ENCODE results near the gene UGT1A4. TPM values are rescaled to one million over a fixed set of nuclear protein-coding genes. Genes with fewer than 3 reads are reported as not detected.
"Not testable (repeated sequence)": the region's sequence is repeated elsewhere in the genome, so short reads cannot be mapped to it uniquely, and the experiment has no call there.

Gene UGT1A4
- total and polyA plus RNA-seq, 2 donors (not counting 3 experiments of a cell fraction or from before 2014, with no cell fraction given) = not detected

- Histone ChIP-seq H3K4me1 (ENCODE audit: control insufficient read depth, extremely low read depth, insufficient read depth, low read length) (no peaks in the 10 kb centered on the region), H3K4me2 (ENCODE audit: insufficient read depth, low read length) (no peak within 1 kb of the TSS), H4K20me1 (replicated peaks; ENCODE audit: control insufficient read depth, extremely low read depth, insufficient read depth, low read length) (no peaks in the 10 kb centered on the region), H3K9ac (replicated peaks; ENCODE audit: extremely low read depth, insufficient read depth, low read length) (no peak within 1 kb of the TSS), H3K79me2 (ENCODE audit: control insufficient read depth, insufficient read depth, low read length) (no peaks in the 10 kb centered on the region), H3K9me3 (replicated peaks; ENCODE audit: control insufficient read depth, insufficient read depth, low read length) (no peaks in the 10 kb centered on the region), H3K36me3 (ENCODE audit: control insufficient read depth in 2 of 2, extremely low read depth in 1 of 2, insufficient read depth in 2 of 2, low read length in 2 of 2) (no peaks in the 10 kb centered on the region), H3K27ac (ENCODE audit: insufficient read depth, low read depth, low read length) (no peak within 1 kb of the TSS), H3K9me1 (replicated peaks; ENCODE audit: control insufficient read depth, extremely low read depth, insufficient read depth, low read length) (no peaks in the 10 kb centered on the region), H2AFZ (ENCODE audit: low read depth, low read length) (no peak within 1 kb of the TSS), H3K4me3 (replicated peaks in 1 of 3; ENCODE audit: insufficient read depth in 1 of 3, low read depth in 1 of 3, low read length in 3 of 3) (no peak within 1 kb of the TSS), H3K27me3 (ENCODE audit: control insufficient read depth in 2 of 2, insufficient read depth in 2 of 2, low read length in 2 of 2) (no peaks in the 10 kb centered on the region)
- POLR2A ChIA-PET = no interaction called here
- no TSS peak for BruUV-seq (replicated peaks)
- TF ChIP-seq MYC (IDR thresholded peaks at IDR 0.05; ENCODE audit: low read depth, low read length) (no peak), JUN (IDR thresholded peaks at IDR 0.05; ENCODE audit: borderline replicate concordance, insufficient read depth, insufficient read length, low read depth) (no peak), FOS (IDR thresholded peaks at IDR 0.05; ENCODE audit: borderline replicate concordance, insufficient read depth, low read length) (no peak), GATA2 (IDR thresholded peaks at IDR 0.05; ENCODE audit: insufficient read depth, insufficient read length, low read depth, low read length) (no peak), EZH2 (IDR thresholded peaks at IDR 0.05; ENCODE audit: borderline replicate concordance, low read depth, low read length, severe bottlenecking) (no peak), POLR2AphosphoS5 (IDR thresholded peaks at IDR 0.05; ENCODE audit: insufficient read depth, low read depth, low read length) (no peak), MAX (IDR thresholded peaks at IDR 0.05; ENCODE audit: insufficient read depth, insufficient read length) (no peak), POLR2A (IDR thresholded peaks at IDR 0.05; ENCODE audit: low read depth, low read length) (no peak), CTCF (IDR thresholded peaks at IDR 0.05; ENCODE audit: extremely low read depth in 1 of 2, insufficient read depth in 1 of 2, low read depth in 1 of 2, low read length in 2 of 2) (no peak)
- no peak for FAIRE-seq
- CTCF ChIA-PET = interaction anchor here (3.2 kb wide), 1 partner anchor 18 kb away, joined by 6 read pairs; no protein-coding TSS in a partner anchor
- dilution Hi-C loops (cut with MboI; ENCODE audit: extremely low pct_ligation_motif_present, low sequenced_read_pairs) = no loop called here
- intact Hi-C loops (cut with micrococcal nuclease) = no loop called here
- DNase-seq (ENCODE audit: low read depth, low spot score) = no peak
Observed at GRCh38 chr2:233728723-233729301, 10.3 kb downstream of the UGT1A4 start, which contains the start of gene UGT1A3. TSS of gene UGT1A3 (plus strand) at chr2:233729042. CDS start at chr2:233729127, 85 bp downstream.

- BruUV-seq (replicated peaks); H4K20me1 ChIP-seq (replicated peaks; ENCODE audit: control insufficient read depth, extremely low read depth, insufficient read depth, low read length); H3K9ac ChIP-seq (replicated peaks; ENCODE audit: extremely low read depth, insufficient read depth, low read length); H3K79me2 ChIP-seq (ENCODE audit: control insufficient read depth, insufficient read depth, low read length); H3K27me3 ChIP-seq (ENCODE audit: control insufficient read depth in 2 of 2, insufficient read depth in 2 of 2, low read length in 2 of 2); CTCF ChIA-PET; H3K4me2 ChIP-seq (ENCODE audit: insufficient read depth, low read length); H3K27ac ChIP-seq (ENCODE audit: insufficient read depth, low read depth, low read length); H3K36me3 ChIP-seq (ENCODE audit: control insufficient read depth in 2 of 2, extremely low read depth in 1 of 2, insufficient read depth in 2 of 2, low read length in 2 of 2); dilution Hi-C loops (cut with MboI; ENCODE audit: extremely low pct_ligation_motif_present, low sequenced_read_pairs); H3K4me3 ChIP-seq (replicated peaks in 1 of 3; ENCODE audit: insufficient read depth in 1 of 3, low read depth in 1 of 3, low read length in 3 of 3); FAIRE-seq; POLR2A ChIA-PET; DNase-seq (ENCODE audit: low read depth, low spot score); H3K4me1 ChIP-seq (ENCODE audit: control insufficient read depth, extremely low read depth, insufficient read depth, low read length); H3K9me1 ChIP-seq (replicated peaks; ENCODE audit: control insufficient read depth, extremely low read depth, insufficient read depth, low read length); H3K9me3 ChIP-seq (replicated peaks; ENCODE audit: control insufficient read depth, insufficient read depth, low read length); H2AFZ ChIP-seq (ENCODE audit: low read depth, low read length); intact Hi-C loops (cut with micrococcal nuclease): not testable (repeated sequence)
Observed at GRCh38 chr2:233736868-233737653, 18.5 kb downstream of the UGT1A4 start.

Measured in endothelial cell of umbilical vein (primary cell).